ENCODE data around the gene NGEF.

DNA sequence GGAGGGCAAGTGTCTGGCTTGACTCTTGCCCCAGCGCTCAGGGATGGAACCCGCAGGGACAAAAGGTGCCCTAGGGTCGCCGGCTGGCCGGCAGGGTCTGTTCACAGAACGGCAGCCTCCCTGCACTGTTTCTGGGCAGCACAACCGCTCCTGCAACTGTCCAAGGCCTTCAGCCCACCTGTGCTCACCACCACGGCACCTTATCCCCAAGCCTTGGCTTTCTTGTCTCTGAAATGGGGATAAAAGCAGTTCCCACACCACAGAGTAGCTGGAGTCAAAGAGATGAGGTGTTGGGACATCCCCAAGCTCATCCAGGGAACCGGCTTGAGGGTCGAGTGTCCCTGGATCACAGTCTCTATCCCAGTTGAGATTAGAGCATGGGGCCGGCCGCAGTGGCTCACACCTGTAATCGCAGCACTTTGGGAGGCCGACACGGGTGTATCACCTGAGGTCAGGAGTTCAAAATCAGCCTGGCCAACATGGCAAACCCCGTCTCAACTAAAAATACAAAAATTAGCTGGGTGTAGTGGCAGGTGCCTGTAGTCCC lies 138.3 kb downstream of the NGEF start:
- TF ChIP-seq, protein P1, sequence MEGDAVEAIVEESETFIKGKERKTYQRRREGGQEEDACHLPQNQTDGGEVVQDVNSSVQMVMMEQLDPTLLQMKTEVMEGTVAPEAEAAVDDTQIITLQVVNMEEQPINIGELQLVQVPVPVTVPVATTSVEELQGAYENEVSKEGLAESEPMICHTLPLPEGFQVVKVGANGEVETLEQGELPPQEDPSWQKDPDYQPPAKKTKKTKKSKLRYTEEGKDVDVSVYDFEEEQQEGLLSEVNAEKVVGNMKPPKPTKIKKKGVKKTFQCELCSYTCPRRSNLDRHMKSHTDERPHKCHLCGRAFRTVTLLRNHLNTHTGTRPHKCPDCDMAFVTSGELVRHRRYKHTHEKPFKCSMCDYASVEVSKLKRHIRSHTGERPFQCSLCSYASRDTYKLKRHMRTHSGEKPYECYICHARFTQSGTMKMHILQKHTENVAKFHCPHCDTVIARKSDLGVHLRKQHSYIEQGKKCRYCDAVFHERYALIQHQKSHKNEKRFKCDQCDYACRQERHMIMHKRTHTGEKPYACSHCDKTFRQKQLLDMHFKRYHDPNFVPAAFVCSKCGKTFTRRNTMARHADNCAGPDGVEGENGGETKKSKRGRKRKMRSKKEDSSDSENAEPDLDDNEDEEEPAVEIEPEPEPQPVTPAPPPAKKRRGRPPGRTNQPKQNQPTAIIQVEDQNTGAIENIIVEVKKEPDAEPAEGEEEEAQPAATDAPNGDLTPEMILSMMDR (IDR thresholded peaks at IDR 0.05) = no peak
- TF ChIP-seq POLR2A (IDR thresholded peaks at IDR 0.05) = no peak

Measured in adrenal gland (tissue), 5 donors.